SU-DHL-6 (cell line): ENCODE results near the gene RWDD4.

Source experiments
- CTCF ChIP-seq: fragments of 200-600 bp; sonication (generic); IDR thresholded peaks from one replicate; pipeline ENCODE4 v1.5.1; 2017; ENCODE audit warnings: antibody characterized with exemption, mild to moderate bottlenecking, low read length, moderate library complexity; ENCODE audit not compliant: insufficient read depth, poor library complexity, severe bottlenecking
- EZH2phosphoT487 ChIP-seq: fragments of 200-600 bp; sonication (generic), shearing (Covaris generic); conservative IDR thresholded peaks from 2 replicates; pipeline ENCODE4 v1.6.1; 2018; ENCODE audit warnings: mild to moderate bottlenecking, antibody characterized with exemption, low read length, moderate library complexity, mixed read lengths

DNA sequence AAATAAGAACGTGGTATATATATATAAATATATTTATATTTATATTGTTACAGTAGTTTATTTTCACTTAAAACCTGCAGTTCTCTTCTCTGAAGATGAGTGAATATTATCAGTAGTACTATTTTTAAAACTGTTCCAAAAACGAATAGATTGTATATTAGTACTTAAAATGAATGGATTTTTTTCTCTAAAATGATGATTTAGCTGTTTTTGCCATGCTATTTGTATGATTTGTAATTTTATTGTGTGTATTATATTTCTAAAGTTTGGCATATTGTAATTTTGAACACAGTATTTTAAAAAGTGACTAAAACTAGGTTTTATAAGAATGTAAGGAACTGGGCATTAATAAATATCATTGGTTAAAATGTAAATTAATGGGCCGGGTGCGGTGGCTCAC is 22.1 kb upstream of the RWDD4 start:
- TF ChIP-seq CTCF: no peak
- no peak for TF ChIP-seq EZH2phosphoT487
